H4 (cell line): ENCODE results near the gene INO80E. TPM values are rescaled to one million over a fixed set of nuclear protein-coding genes. Genes with fewer than 3 reads are reported as not detected.

Source experiments
- DNase-seq: peaks from one replicate; pipeline ENCODE4 v3.0.0-alpha.2; 2015; ENCODE audit warnings: low spot score
- total RNA-seq: library from RNA; depleted of rRNA; stranded (reverse); fragments of >200 nt; shearing (Covaris generic); gene quantifications from 2 replicates; pipeline ENCODE4 v1.2.3, GENCODE V29; 2014

Gene INO80E
- total RNA-seq, 1 experiment from 2014 or later: 85.3 TPM

- DNase-seq: no peak
Observed at GRCh38 chr16:29992344-29992967, 3.6 kb upstream of the INO80E start.

GRCh38 chr16:29993191-29993902, 2.7 kb upstream of the INO80E start:
- DNase-seq: no peak

DNA sequence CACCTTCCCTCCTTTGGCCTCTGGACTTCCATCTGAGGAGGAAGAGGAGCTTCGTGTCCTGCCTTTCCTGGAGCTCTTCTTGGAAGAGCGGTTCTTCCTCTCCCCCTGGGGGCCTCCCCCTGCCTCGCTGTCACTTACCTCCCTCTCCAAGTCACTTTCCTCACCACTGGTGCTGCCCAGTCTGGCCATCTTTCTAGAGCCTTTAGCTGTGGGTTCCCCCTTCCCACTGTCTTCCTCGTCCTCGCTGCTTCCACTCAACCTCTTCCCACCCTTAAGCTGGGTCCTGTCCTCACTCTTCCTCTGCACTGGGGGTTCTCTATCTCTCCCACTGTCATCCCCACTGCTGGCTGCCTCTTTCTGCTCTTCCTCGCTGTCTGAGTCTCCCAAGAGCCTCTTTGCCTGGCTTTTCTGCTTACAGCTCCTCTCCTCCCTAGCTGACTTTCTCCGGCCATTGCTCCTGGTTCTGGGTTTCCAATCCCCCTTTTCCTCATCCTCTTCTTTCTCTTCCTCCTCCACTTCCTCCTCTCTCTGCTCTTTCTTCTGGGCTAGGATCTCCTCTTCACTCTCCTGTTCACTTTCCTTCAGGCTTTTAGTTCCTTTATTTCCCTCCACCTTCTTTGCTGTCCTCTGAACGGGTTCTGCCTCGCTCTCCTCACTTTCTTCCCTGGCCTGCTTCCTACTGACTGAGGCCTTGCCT, 2.0 kb upstream of the INO80E start:
- no peak for DNase-seq

DNA sequence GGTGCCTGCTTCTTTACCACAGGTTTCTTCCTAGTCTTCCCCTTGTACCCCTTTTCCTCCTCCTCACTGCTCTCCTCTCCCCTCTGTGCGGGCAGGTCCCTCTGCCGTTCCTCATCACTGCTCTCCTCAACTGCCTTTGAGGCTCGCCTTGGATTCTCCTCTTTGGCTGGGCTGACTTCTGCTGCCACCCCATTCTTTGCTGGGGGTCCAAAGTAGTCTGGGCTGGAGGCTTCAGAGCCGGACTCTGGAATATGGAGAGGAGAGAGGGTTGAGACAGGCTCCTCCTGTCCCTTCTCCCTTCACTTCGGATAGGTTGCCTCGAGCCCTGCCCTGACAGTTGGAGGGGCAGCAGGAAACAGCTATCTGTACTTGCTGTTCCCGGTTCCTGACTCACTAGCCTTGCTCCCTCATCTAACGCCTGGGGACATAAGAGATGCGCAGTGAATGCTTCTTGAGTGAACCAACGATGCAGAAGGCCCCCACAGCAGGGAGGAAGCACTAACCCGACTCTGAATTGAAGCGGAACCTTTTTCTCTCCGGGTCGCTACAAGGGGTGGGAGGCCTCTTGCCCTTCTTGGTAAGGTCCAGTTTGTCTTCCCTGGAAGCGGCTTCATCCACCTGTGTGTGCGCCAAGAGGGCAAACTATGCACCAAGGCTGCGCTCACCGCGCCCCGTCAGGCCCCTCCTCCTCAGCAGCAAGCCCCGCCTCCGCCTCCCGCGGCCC, 1.3 kb upstream of the INO80E start:
- DNase-seq: no peak

DNA sequence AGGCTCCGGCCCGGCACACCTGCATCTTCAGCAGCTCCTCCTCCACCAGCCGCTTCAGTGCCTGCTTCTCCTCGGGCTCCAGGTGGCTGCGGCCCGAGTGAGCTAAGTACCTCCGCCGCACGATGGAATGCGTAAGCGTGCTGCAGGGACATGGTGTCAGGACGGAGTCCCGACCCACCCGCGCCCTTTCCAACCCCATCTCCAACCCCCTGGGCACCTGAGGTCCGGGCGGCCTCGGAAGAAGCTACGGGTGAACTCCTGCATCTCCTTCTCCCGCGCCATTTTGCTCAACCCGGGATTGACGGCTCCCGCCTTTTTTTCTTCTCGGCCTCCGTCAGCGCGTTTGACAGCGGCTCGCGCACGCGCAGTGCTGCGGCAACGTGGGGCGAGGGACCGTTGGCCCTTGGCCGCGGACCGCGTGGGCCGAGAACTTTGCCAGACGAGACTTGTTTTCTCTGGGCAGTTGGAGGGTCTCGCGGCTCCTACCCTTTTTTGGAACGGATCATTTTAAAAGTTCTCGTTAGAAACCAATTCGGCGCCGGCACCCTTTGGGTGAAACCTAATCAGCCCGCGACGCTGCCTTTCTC, 624 bp upstream of the INO80E start, which contains the start of gene HIRIP3:
Gene HIRIP3, minus strand, starts transcription at position 294 of the 587 bp plus-strand sequence. Its CDS starts 12 bp downstream, at position 282.
- peak; percentile 70 for DNase-seq

DNA sequence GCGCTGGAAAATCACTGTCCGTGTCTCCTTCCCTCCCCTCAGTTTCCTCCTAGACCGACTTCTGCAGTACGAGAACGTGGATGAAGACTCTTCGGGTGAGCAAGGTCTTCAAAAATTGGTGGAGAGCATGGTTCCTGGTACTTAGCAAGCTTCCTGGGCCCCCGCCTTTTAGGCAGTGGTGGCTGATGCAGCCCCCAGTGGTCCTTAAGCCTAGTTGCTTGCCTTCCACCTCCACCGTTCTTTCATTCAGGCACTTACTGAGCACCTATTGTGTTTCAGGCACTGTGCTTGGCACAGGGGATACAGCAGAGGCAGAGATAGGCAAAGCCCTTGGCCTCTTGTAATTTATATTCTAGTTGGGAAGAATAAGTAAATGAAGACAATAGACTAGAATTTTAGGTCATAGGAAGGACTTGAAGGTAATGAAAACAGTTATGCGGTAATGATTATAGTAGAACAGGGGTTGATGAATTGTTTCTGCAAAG, 767 bp downstream of the INO80E start:
- no peak for DNase-seq

GRCh38 chr16:29999605-30000004, 3.6 kb downstream of the INO80E start:
- no peak for DNase-seq

DNA sequence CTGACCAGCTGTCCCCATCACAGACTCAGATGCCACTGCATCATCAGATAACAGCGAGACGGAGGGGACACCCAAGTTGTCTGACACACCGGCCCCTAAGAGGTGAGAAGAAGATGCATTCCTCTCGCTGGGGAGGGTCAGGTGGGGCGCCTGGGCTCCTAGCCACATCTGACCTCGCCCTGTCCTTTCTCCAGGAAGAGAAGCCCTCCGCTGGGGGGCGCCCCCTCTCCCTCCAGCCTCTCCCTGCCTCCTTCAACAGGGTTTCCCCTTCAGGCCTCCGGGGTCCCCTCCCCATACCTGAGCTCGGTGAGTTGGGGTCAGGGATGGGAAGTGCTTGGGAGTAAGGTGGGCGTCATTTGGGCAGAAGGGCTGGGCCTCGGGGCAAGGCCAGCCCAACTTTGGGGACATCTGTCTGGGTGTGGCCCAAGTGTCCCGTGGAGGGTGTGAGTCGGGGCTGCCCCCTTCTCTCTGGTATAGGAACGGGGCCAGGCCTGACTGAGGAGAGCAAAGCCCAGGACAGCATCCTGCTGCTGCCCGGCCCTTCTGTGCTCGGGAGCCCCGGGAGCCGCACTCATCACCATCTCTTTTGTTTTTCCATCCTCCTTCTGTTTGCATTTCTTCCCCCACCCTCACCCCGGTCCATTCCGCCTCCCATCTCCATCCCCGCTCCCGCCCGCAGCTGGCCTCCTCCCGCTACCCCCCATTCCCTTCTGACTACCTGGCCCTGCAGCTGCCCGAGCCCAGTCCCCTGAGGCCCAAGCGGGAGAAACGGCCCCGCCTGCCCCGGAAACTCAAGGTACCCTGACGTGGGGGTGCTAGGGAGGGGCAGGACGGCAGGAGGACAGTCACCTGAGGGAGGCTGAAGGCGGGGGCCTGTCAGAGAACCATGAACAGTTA, 4.9 kb downstream of the INO80E start:
- no peak for DNase-seq

GRCh38 chr16:30002614-30003346, 6.7 kb downstream of the INO80E start:
- DNase-seq: no peak

DNA sequence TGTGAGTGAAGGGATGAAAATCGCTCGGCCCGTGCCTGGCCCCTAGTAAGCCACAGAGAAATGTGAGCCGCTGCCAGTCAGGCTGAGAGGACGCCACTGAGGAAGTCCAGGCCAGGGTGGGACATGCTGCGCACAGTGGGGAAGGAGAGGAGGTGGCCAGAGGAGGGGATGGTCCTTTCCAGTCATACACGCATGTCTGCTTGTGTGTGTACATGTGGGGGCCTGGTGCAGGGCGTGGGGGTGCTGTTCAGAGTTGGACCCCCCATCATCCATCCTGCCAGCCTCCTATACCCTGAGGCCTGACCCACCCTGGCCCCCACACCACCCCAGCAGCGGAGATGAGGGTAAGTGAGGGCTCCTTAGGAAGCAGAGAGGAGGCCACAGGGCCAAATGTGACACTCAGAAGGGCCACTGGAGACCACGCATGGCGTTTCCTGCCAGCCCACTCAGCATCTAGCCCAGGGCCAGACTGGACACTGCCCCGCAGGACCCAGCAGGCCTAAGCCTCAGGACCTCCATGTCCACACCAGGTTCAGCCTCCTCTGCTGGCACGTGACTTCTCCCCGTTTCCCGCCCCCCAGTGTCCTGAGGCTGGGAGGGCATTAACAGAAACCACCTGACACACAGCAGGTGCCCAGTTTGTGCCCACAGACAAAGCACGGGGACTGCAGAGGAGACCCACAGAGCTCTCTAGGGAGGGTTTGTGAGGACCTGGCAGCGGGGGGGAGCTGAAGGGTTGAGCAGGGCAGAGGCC, 7.8 kb downstream of the INO80E start:
- no peak for DNase-seq

DNA sequence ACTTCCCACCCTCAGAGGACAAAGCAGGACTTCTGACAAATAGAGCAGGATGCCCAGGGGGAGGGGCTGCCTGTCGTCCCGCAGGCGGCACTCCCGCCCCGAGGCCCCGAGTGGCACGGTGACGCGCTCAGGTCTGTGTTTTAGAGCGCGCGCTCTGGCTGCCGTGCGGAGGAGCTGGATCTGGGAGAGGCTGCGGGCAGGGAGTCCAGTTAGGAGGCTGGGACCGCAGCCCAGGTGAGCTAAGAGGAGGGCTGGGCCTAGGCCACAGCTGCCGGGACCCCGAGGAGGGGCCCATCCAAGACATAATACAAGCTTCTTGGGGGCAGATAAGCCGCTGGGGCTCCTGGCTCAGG, 8.4 kb downstream of the INO80E start:
- DNase-seq: no peak

GRCh38 chr16:30004811-30005242, 8.8 kb downstream of the INO80E start:
- DNase-seq: no peak

- no peak for DNase-seq
Observed at GRCh38 chr16:30005341-30006094, 9.5 kb downstream of the INO80E start.

DNA sequence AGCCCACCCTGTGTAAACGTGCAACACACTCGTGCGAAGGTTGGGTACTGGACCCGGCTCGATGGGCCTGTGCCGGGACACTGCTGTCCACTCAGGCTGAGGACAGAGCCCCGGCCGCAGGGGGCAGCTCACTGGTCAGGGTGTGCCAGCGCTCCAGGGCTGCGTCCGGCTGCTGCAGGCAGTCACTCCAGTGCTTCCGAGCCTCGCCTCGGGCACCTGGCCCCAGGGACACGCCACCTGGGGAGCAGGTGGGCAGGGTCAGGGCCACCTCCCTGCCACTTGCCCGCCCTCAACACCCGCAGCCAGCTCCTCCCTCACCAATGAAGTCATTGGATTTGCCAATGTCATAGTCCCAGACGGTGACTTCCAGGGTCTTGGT, 10.0 kb downstream of the INO80E start:
- DNase-seq: no peak

- DNase-seq: no peak
Observed at GRCh38 chr16:30006659-30007377, 10.8 kb downstream of the INO80E start.

DNA sequence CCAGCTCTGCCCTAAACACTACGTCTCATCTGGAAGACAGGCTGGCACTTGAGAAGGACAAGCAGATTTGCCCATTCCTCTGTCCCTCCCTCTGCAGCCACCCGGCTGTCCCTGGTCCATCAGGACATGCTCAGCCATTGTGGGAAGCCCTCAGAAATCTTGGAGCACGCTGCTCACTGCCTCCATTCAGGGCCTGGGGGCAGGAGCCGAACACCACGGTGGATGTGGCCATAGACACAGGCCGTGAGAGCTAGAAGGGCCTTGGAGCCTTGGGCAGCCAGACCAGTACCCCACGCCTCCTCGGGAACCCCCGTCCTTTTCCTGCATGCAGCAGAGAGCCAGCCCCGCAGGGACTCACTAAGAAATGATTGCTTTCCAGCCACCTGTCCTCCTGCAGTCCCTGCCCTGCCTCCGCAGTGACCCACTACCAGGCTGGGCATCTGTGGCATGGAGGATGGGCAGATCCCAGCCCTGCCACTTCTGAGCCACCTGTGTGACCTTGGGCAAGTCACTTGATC, 11.4 kb downstream of the INO80E start:
- DNase-seq: no peak

- no peak for DNase-seq
Observed at GRCh38 chr16:30009085-30009862, 13.2 kb downstream of the INO80E start.
